GM12878 (cell line): Measurements from ENCODE around the gene KRTAP10-8.

Experiments used
- CEBPB ChIP-seq, 2 experiments: fragments of 150-350 bp in 1 of 2; IDR thresholded peaks; 2 replicates each; pipeline ENCODE4 v1.6.1; 2012 to 2014; ENCODE audit warnings: low read depth in 2 of 2, low read length in 2 of 2, borderline replicate concordance in 1 of 2, inconsistent platforms in 1 of 2
- EZH2 ChIP-seq: IDR thresholded peaks from 2 replicates; pipeline ENCODE4 v1.6.1; 2012; ENCODE audit warnings: low read depth, mild to moderate bottlenecking, control low read depth, inconsistent platforms, low read length, borderline replicate concordance; ENCODE audit not compliant: control insufficient read depth
- HDGF ChIP-seq: fragments of 450-650 bp; IDR thresholded peaks from 2 replicates; pipeline ENCODE4 v1.6.1; 2016; ENCODE audit warnings: antibody characterized with exemption
- JUNB ChIP-seq: IDR thresholded peaks from 2 replicates; pipeline ENCODE4 v1.6.1; 2016; ENCODE audit warnings: antibody characterized with exemption, mild to moderate bottlenecking
- MYB ChIP-seq: fragments of 150-350 bp; IDR thresholded peaks from 2 replicates; pipeline ENCODE4 v1.6.1; 2014; ENCODE audit warnings: mild to moderate bottlenecking, low read depth, low read length, borderline replicate concordance
- NR2C2 ChIP-seq: IDR thresholded peaks from 2 replicates; pipeline ENCODE4 v1.6.1; 2011; ENCODE audit warnings: borderline replicate concordance, low read depth; ENCODE audit not compliant: control insufficient read depth, insufficient read length
- POLR2A ChIP-seq: IDR thresholded peaks from 2 replicates; pipeline ENCODE4 v1.6.1; 2011; ENCODE audit warnings: low read depth, mild to moderate bottlenecking, low read length
- POLR2AphosphoS5 ChIP-seq: IDR thresholded peaks from 2 replicates; pipeline ENCODE4 v1.6.1; 2011; ENCODE audit warnings: mild to moderate bottlenecking, low read length, inconsistent platforms
- RBBP5 ChIP-seq: fragments of 200-600 bp; sonication (generic); conservative IDR thresholded peaks from 2 replicates; pipeline ENCODE4 v1.6.1; 2016
- SMC3 ChIP-seq: IDR thresholded peaks from 2 replicates; pipeline ENCODE4 v1.6.1; 2011; ENCODE audit warnings: low read length, improper control_type of control experiment, borderline replicate concordance
- ZZZ3 ChIP-seq: IDR thresholded peaks from 2 replicates; pipeline ENCODE4 v1.6.1; 2011; ENCODE audit warnings: low read depth; ENCODE audit not compliant: control insufficient read depth, insufficient read length
- TF ChIP-seq, protein P1 (sequence below), 3 experiments: IDR thresholded peaks in 2 of 3; conservative IDR thresholded peaks in 1 of 3; 2 replicates each; pipeline ENCODE4 v1.5.1; 2011; ENCODE audit warnings: low read depth in 3 of 3, low read length in 3 of 3, mild to moderate bottlenecking in 3 of 3, control low read depth in 2 of 3, moderate library complexity in 2 of 3, inconsistent platforms in 1 of 3, mixed read lengths in 1 of 3; ENCODE audit not compliant: control insufficient read depth in 2 of 3, insufficient read depth in 1 of 3; ENCODE audit errors: extremely low read depth in 1 of 3
- TF ChIP-seq, protein P2 (sequence below): IDR thresholded peaks from 2 replicates; pipeline ENCODE4 v1.6.1; 2011; ENCODE audit warnings: mild to moderate bottlenecking, low read depth, low read length, moderate library complexity; ENCODE audit not compliant: insufficient replicate concordance
- TF ChIP-seq, protein P3 (sequence below): IDR thresholded peaks from 2 replicates; pipeline ENCODE4 v1.6.1; 2012; ENCODE audit warnings: mild to moderate bottlenecking, low read depth, low read length

DNA sequence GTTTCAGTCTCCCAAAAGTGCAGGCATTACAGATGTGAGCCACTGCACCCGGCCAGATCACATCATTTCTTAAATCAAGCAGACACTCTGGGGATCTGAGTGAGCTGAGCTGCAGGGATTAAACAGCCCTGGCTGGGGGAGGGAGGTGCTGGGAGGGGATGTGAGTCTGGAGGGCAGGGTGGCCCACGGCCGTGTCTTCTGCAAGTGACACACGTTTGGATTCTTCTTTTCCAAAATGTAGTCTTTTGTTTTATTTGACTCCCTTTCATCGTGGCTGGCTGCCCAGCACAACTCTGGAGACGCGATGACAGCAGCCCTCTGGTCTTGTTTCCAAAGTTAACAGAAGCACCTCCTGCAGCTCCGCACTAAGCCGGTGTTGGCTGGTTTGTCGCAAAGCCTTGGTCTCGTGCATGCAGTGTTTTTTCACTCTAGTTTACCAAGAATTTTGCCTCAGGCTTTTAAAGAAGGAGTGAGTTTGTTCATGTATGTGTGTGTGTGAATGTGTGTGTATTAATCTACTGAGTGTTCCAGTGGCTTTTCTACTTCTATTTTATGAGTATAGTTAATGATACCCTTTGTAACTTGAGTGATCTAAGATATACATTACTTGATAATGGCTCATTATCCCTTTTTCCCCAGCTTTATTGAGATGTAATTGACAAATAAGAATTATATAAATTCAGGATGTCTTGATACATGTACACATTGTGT is 28.6 kb upstream of the KRTAP10-8 start:
- TF ChIP-seq RBBP5 (no peak), MYB (no peak), CEBPB (IDR thresholded peaks at IDR 0.05; ENCODE audit: borderline replicate concordance in 1 of 2, low read depth in 2 of 2, low read length in 2 of 2) (no peak), HDGF (no peak), EZH2 (no peak), JUNB (no peak), SMC3 (no peak), ZZZ3 (no peak), POLR2A (no peak), POLR2AphosphoS5 (no peak), NR2C2 (no peak)
- TF ChIP-seq, protein P1, sequence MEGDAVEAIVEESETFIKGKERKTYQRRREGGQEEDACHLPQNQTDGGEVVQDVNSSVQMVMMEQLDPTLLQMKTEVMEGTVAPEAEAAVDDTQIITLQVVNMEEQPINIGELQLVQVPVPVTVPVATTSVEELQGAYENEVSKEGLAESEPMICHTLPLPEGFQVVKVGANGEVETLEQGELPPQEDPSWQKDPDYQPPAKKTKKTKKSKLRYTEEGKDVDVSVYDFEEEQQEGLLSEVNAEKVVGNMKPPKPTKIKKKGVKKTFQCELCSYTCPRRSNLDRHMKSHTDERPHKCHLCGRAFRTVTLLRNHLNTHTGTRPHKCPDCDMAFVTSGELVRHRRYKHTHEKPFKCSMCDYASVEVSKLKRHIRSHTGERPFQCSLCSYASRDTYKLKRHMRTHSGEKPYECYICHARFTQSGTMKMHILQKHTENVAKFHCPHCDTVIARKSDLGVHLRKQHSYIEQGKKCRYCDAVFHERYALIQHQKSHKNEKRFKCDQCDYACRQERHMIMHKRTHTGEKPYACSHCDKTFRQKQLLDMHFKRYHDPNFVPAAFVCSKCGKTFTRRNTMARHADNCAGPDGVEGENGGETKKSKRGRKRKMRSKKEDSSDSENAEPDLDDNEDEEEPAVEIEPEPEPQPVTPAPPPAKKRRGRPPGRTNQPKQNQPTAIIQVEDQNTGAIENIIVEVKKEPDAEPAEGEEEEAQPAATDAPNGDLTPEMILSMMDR (IDR thresholded peaks at IDR 0.05 in 2 of 3, conservative IDR thresholded peaks at IDR 0.05 in 1 of 3; ENCODE audit: control insufficient read depth in 2 of 3, extremely low read depth in 1 of 3, insufficient read depth in 1 of 3, low read depth in 3 of 3, low read length in 3 of 3): no peak
- TF ChIP-seq, protein P2, sequence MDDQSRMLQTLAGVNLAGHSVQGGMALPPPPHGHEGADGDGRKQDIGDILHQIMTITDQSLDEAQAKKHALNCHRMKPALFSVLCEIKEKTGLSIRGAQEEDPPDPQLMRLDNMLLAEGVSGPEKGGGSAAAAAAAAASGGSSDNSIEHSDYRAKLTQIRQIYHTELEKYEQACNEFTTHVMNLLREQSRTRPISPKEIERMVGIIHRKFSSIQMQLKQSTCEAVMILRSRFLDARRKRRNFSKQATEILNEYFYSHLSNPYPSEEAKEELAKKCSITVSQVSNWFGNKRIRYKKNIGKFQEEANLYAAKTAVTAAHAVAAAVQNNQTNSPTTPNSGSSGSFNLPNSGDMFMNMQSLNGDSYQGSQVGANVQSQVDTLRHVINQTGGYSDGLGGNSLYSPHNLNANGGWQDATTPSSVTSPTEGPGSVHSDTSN: no peak
- TF ChIP-seq, protein P3, sequence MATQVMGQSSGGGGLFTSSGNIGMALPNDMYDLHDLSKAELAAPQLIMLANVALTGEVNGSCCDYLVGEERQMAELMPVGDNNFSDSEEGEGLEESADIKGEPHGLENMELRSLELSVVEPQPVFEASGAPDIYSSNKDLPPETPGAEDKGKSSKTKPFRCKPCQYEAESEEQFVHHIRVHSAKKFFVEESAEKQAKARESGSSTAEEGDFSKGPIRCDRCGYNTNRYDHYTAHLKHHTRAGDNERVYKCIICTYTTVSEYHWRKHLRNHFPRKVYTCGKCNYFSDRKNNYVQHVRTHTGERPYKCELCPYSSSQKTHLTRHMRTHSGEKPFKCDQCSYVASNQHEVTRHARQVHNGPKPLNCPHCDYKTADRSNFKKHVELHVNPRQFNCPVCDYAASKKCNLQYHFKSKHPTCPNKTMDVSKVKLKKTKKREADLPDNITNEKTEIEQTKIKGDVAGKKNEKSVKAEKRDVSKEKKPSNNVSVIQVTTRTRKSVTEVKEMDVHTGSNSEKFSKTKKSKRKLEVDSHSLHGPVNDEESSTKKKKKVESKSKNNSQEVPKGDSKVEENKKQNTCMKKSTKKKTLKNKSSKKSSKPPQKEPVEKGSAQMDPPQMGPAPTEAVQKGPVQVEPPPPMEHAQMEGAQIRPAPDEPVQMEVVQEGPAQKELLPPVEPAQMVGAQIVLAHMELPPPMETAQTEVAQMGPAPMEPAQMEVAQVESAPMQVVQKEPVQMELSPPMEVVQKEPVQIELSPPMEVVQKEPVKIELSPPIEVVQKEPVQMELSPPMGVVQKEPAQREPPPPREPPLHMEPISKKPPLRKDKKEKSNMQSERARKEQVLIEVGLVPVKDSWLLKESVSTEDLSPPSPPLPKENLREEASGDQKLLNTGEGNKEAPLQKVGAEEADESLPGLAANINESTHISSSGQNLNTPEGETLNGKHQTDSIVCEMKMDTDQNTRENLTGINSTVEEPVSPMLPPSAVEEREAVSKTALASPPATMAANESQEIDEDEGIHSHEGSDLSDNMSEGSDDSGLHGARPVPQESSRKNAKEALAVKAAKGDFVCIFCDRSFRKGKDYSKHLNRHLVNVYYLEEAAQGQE: no peak
